ENCODE results near the gene VTCN1. TPM values are rescaled to one million over a fixed set of nuclear protein-coding genes. Genes with fewer than 3 reads are reported as not detected.

The VTCN1 gene
- total RNA-seq, 1 experiment from 2014 or later, result not detected

- TF ChIP-seq ZNF317 (CRISPR knock-in tag; IDR thresholded peaks at IDR 0.05; ENCODE audit: borderline replicate concordance, low read depth) (no peak), ZNF121 (CRISPR knock-in tag; IDR thresholded peaks at IDR 0.05) (no peak)
- TF ChIP-seq, protein P1, sequence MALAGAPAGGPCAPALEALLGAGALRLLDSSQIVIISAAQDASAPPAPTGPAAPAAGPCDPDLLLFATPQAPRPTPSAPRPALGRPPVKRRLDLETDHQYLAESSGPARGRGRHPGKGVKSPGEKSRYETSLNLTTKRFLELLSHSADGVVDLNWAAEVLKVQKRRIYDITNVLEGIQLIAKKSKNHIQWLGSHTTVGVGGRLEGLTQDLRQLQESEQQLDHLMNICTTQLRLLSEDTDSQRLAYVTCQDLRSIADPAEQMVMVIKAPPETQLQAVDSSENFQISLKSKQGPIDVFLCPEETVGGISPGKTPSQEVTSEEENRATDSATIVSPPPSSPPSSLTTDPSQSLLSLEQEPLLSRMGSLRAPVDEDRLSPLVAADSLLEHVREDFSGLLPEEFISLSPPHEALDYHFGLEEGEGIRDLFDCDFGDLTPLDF (CRISPR knock-in tag; IDR thresholded peaks at IDR 0.05), result no peak
Observed at GRCh38 chr1:117183112-117183511, 27.6 kb downstream of the VTCN1 start (continued).

GRCh38 chr1:117182319-117182718 lies 28.4 kb downstream of the VTCN1 start:
- ChIA-PET CTCF (no interaction called here), POLR2A (no interaction called here)
- no peak overlapping the region for H3K27ac Mint-ChIP-seq
- no peaks in the 10 kb centered on the region for H3K9me3 Mint-ChIP-seq
- H3K27me3 Mint-ChIP-seq (ENCODE audit: low read depth), result no peaks in the 10 kb centered on the region
- H3K4me3 Mint-ChIP-seq, result no peak overlapping the region
- peaks cover 15% of the 10 kb centered on the region for H3K4me1 Mint-ChIP-seq
- DNase-seq (ENCODE audit: low spot score), result no peak
- H3K36me3 Mint-ChIP-seq, result no peaks in the 10 kb centered on the region
- TF ChIP-seq NFYB (CRISPR knock-in tag; conservative IDR thresholded peaks at IDR 0.05; ENCODE audit: low read depth) (no peak), NFATC4 (CRISPR knock-in tag; IDR thresholded peaks at IDR 0.05) (no peak)
- TF ChIP-seq, protein P2, sequence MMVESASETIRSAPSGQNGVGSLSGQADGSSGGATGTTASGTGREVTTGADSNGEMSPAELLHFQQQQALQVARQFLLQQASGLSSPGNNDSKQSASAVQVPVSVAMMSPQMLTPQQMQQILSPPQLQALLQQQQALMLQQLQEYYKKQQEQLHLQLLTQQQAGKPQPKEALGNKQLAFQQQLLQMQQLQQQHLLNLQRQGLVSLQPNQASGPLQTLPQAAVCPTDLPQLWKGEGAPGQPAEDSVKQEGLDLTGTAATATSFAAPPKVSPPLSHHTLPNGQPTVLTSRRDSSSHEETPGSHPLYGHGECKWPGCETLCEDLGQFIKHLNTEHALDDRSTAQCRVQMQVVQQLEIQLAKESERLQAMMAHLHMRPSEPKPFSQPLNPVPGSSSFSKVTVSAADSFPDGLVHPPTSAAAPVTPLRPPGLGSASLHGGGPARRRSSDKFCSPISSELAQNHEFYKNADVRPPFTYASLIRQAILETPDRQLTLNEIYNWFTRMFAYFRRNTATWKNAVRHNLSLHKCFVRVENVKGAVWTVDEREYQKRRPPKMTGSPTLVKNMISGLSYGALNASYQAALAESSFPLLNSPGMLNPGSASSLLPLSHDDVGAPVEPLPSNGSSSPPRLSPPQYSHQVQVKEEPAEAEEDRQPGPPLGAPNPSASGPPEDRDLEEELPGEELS (CRISPR knock-in tag; IDR thresholded peaks at IDR 0.05), result no peak
- ATAC-seq, result no peak

GRCh38 chr1:117181630-117182041 lies 29.1 kb downstream of the VTCN1 start:
- H3K36me3 Mint-ChIP-seq, result no peaks in the 10 kb centered on the region
- no peaks in the 10 kb centered on the region for H3K27me3 Mint-ChIP-seq (ENCODE audit: low read depth)
- H3K9me3 Mint-ChIP-seq, result no peaks in the 10 kb centered on the region
- ATAC-seq (no peak), DNase-seq (ENCODE audit: low spot score) (no peak)
- peaks cover 17% of the 10 kb centered on the region for H3K4me1 Mint-ChIP-seq
- no peak overlapping the region for H3K4me3 Mint-ChIP-seq
- no peak overlapping the region for H3K27ac Mint-ChIP-seq
- POLR2A ChIA-PET, result interaction anchor here (0.5 kb wide), 1 partner anchor 421 kb away, joined by 4 read pairs; no protein-coding TSS in a partner anchor
- CTCF ChIA-PET, result no interaction called here
- TF ChIP-seq ZNF219 (CRISPR knock-in tag; IDR thresholded peaks at IDR 0.05; ENCODE audit: borderline replicate concordance) (no peak), MXD4 (CRISPR knock-in tag; IDR thresholded peaks at IDR 0.05; ENCODE audit: borderline replicate concordance) (no peak), NR3C1 (CRISPR knock-in tag; conservative IDR thresholded peaks at IDR 0.05; ENCODE audit: low read depth) (no peak), OVOL2 (CRISPR knock-in tag; IDR thresholded peaks at IDR 0.05; ENCODE audit: borderline replicate concordance) (no peak), ZNF512 (CRISPR knock-in tag; IDR thresholded peaks at IDR 0.05; ENCODE audit: borderline replicate concordance) (no peak), ZNF423 (CRISPR knock-in tag; IDR thresholded peaks at IDR 0.05) (no peak), ARID4B (CRISPR knock-in tag; IDR thresholded peaks at IDR 0.05; ENCODE audit: borderline replicate concordance) (no peak), ELF4 (CRISPR knock-in tag; IDR thresholded peaks at IDR 0.05; ENCODE audit: low read depth) (no peak)
- TF ChIP-seq, protein P3, sequence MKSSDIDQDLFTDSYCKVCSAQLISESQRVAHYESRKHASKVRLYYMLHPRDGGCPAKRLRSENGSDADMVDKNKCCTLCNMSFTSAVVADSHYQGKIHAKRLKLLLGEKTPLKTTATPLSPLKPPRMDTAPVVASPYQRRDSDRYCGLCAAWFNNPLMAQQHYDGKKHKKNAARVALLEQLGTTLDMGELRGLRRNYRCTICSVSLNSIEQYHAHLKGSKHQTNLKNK (CRISPR knock-in tag; IDR thresholded peaks at IDR 0.05), result no peak
- TF ChIP-seq, protein P4, sequence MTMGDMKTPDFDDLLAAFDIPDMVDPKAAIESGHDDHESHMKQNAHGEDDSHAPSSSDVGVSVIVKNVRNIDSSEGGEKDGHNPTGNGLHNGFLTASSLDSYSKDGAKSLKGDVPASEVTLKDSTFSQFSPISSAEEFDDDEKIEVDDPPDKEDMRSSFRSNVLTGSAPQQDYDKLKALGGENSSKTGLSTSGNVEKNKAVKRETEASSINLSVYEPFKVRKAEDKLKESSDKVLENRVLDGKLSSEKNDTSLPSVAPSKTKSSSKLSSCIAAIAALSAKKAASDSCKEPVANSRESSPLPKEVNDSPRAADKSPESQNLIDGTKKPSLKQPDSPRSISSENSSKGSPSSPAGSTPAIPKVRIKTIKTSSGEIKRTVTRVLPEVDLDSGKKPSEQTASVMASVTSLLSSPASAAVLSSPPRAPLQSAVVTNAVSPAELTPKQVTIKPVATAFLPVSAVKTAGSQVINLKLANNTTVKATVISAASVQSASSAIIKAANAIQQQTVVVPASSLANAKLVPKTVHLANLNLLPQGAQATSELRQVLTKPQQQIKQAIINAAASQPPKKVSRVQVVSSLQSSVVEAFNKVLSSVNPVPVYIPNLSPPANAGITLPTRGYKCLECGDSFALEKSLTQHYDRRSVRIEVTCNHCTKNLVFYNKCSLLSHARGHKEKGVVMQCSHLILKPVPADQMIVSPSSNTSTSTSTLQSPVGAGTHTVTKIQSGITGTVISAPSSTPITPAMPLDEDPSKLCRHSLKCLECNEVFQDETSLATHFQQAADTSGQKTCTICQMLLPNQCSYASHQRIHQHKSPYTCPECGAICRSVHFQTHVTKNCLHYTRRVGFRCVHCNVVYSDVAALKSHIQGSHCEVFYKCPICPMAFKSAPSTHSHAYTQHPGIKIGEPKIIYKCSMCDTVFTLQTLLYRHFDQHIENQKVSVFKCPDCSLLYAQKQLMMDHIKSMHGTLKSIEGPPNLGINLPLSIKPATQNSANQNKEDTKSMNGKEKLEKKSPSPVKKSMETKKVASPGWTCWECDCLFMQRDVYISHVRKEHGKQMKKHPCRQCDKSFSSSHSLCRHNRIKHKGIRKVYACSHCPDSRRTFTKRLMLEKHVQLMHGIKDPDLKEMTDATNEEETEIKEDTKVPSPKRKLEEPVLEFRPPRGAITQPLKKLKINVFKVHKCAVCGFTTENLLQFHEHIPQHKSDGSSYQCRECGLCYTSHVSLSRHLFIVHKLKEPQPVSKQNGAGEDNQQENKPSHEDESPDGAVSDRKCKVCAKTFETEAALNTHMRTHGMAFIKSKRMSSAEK (CRISPR knock-in tag; IDR thresholded peaks at IDR 0.05; ENCODE audit: borderline replicate concordance), result no peak
- TF ChIP-seq, protein P5, sequence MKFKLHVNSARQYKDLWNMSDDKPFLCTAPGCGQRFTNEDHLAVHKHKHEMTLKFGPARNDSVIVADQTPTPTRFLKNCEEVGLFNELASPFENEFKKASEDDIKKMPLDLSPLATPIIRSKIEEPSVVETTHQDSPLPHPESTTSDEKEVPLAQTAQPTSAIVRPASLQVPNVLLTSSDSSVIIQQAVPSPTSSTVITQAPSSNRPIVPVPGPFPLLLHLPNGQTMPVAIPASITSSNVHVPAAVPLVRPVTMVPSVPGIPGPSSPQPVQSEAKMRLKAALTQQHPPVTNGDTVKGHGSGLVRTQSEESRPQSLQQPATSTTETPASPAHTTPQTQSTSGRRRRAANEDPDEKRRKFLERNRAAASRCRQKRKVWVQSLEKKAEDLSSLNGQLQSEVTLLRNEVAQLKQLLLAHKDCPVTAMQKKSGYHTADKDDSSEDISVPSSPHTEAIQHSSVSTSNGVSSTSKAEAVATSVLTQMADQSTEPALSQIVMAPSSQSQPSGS (CRISPR knock-in tag; IDR thresholded peaks at IDR 0.05; ENCODE audit: borderline replicate concordance, low read depth), result no peak

Measured in WTC11 (cell line).